ENCODE data around the gene CRHR1.

The CRHR1 gene

DNA sequence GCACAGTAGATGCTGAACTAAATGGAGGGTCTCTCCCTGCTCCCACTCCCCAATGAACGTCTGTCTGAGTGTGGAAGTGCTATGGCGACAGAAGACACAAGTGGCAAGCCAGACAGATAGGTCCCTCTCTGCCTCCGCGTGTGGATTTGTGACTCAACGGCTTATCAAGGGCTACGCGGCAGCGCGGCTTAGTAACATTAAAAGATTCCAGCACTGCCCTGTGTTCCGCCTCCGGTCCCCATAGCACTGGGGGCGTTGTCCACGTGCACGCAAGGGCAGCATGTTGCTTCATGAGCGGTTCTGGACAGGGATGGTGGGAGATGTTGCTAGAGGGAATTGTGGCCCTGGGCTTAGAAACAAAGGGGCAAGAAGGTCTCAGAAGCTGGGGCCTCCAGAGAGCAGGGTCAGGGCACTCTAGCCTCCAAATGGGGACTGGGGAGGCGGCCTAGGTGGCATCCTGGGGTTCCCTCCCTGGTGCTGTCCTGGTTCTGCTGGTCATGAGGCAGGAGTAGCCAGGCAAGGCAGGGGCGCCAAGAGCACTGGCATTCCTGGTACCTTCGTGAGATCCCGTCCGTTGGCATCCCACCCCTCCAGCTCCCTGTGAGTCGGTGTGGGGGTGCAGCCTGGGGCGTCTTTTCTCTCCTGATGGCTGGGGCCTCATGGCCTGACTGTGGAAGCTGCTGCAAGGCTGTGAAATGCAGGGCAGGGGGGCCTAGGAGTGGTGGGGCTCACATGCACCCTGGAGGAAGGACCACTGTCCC lies 9.1 kb downstream of the CRHR1 start:
- peaks cover 69% of the 10 kb centered on the region for H3K27me3 ChIP-seq
- H3K9me3 ChIP-seq, result no peaks in the 10 kb centered on the region
- H3K36me3 ChIP-seq, result no peaks in the 10 kb centered on the region
- H3K4me3 ChIP-seq (ENCODE audit: low read depth in 1 of 2, low read length in 1 of 2), result no peak overlapping the region
- no peak overlapping the region for H3K27ac ChIP-seq
- TF ChIP-seq, protein P1, sequence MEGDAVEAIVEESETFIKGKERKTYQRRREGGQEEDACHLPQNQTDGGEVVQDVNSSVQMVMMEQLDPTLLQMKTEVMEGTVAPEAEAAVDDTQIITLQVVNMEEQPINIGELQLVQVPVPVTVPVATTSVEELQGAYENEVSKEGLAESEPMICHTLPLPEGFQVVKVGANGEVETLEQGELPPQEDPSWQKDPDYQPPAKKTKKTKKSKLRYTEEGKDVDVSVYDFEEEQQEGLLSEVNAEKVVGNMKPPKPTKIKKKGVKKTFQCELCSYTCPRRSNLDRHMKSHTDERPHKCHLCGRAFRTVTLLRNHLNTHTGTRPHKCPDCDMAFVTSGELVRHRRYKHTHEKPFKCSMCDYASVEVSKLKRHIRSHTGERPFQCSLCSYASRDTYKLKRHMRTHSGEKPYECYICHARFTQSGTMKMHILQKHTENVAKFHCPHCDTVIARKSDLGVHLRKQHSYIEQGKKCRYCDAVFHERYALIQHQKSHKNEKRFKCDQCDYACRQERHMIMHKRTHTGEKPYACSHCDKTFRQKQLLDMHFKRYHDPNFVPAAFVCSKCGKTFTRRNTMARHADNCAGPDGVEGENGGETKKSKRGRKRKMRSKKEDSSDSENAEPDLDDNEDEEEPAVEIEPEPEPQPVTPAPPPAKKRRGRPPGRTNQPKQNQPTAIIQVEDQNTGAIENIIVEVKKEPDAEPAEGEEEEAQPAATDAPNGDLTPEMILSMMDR (IDR thresholded peaks at IDR 0.05), result no peak
- no peaks in the 10 kb centered on the region for H3K4me1 ChIP-seq (ENCODE audit: control insufficient read depth in 1 of 2, insufficient read depth in 1 of 2, low read depth in 1 of 2, low read length in 1 of 2)

DNA sequence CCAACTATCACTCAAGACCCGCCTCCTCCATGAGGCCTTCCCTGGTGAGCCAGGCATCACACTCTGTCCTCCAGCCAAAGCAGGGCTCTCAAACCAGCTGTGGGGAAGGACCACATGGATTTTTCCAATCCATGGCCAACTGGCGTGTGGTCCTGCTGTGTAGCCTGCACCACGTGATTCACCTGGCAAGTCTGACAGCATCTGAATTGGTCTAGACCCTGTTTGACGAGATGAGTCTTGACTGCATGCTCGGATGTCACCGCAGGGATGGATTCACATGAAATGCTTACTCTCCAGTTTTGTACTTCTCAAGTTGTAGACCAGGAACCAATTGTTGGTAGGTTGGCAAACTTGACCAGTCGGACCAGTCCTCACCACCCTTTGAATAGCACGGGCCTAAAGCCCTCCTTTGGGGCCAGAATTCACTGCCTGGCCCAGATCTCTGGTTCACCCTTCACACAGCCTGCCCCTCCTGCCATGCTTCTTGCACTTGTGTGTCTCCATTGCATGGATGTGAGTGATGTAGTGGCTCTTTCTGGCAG lies 9.9 kb downstream of the CRHR1 start:
- no peaks in the 10 kb centered on the region for H3K4me1 ChIP-seq (ENCODE audit: control insufficient read depth in 1 of 2, insufficient read depth in 1 of 2, low read depth in 1 of 2, low read length in 1 of 2)
- no peak overlapping the region for H3K27ac ChIP-seq
- peaks cover 60% of the 10 kb centered on the region for H3K27me3 ChIP-seq
- no peaks in the 10 kb centered on the region for H3K36me3 ChIP-seq
- TF ChIP-seq, protein P1 (IDR thresholded peaks at IDR 0.05), result no peak
- no peak overlapping the region for H3K4me3 ChIP-seq (ENCODE audit: low read depth in 1 of 2, low read length in 1 of 2)
- no peaks in the 10 kb centered on the region for H3K9me3 ChIP-seq

DNA sequence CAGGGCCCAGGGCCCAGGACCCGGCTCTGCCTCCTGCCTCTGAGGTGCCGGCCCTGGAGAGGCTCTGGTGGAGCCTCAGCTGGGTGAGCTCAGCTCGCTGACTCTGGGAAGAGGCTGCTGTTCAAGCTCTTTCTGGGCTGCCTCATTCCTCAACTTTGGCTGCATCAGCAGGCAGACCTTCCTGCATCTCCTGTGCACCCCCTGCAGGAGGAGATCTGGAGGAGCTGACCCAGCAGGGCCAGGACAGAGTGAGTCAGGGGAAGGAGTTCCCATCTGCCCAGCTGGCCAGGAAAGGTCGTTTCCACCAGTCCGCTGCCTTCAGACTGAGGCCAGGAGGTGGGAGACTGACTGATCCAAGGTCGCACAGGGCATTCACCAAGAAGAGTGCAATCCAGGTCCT lies 10.7 kb downstream of the CRHR1 start:
- Histone ChIP-seq H3K4me3 (ENCODE audit: low read depth in 1 of 2, low read length in 1 of 2) (no peak overlapping the region), H3K4me1 (ENCODE audit: control insufficient read depth in 1 of 2, insufficient read depth in 1 of 2, low read depth in 1 of 2, low read length in 1 of 2) (no peaks in the 10 kb centered on the region), H3K27ac (no peak overlapping the region), H3K27me3 (peaks cover 53% of the 10 kb centered on the region), H3K9me3 (no peaks in the 10 kb centered on the region), H3K36me3 (no peaks in the 10 kb centered on the region)
- TF ChIP-seq, protein P1 (IDR thresholded peaks at IDR 0.05), result no peak

DNA sequence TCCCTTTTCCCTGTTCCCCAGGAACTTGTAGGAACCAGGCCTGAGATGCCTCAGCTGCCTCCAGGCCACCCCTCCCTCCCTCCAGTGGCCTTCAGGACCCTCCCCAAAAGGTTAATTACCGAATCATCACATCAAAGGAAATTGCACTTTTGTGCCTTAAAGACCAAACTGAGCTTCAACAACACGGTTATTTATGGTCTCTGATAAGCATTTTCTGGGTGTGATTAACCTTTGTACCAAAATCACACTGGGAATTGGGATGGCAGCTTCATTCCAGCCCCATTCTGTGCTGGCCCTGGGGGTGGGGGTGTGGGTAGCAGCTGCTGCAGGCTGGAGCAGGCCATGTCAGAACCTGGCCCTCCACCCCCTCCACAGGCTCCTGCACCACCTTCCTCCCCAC lies 16.7 kb downstream of the CRHR1 start:
- TF ChIP-seq, protein P1 (IDR thresholded peaks at IDR 0.05), result no peak
- no peaks in the 10 kb centered on the region for H3K36me3 ChIP-seq
- H3K27ac ChIP-seq, result no peak overlapping the region
- H3K9me3 ChIP-seq, result no peaks in the 10 kb centered on the region
- H3K4me3 ChIP-seq (ENCODE audit: low read depth in 1 of 2, low read length in 1 of 2), result no peak overlapping the region
- H3K4me1 ChIP-seq (ENCODE audit: control insufficient read depth in 1 of 2, insufficient read depth in 1 of 2, low read depth in 1 of 2, low read length in 1 of 2), result no peaks in the 10 kb centered on the region
- peaks cover 60% of the 10 kb centered on the region for H3K27me3 ChIP-seq

DNA sequence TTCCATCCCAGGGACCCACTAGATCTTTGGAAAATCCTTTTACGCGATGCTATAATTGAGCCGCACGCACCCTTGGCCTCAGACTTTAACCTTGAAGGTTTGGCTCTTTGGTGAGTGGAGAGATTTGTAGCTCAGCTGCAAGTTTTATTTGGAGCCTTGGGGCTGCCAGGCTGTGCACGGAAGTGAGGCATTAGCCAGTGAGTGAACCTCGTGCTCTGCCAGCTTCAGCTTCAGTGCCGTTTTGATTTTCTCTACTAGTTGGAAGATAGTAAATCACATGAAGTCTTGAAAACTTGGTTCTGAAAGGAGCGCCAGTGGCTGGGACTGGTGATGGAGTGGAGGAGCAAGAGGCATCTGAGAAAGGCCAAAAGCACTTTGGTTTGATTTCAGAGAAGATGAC lies 17.3 kb downstream of the CRHR1 start:
- Histone ChIP-seq H3K36me3 (no peaks in the 10 kb centered on the region), H3K4me1 (ENCODE audit: control insufficient read depth in 1 of 2, insufficient read depth in 1 of 2, low read depth in 1 of 2, low read length in 1 of 2) (no peaks in the 10 kb centered on the region), H3K9me3 (no peaks in the 10 kb centered on the region), H3K4me3 (ENCODE audit: low read depth in 1 of 2, low read length in 1 of 2) (no peak overlapping the region), H3K27me3 (peaks cover 59% of the 10 kb centered on the region), H3K27ac (no peak overlapping the region)
- TF ChIP-seq, protein P1 (IDR thresholded peaks at IDR 0.05), result no peak
